CD14-positive monocyte (primary cell): ENCODE data around the gene ADAM8. TPM values are rescaled to one million over a fixed set of nuclear protein-coding genes. Genes with fewer than 3 reads are reported as not detected.
"Not testable (repeated sequence)": the region's sequence is repeated elsewhere in the genome, so short reads cannot be mapped to it uniquely, and the experiment has no call there.

ENCODE experiments used
- DNase-seq, 3 donors: peaks; one replicate each; pipeline ENCODE4 v3.0.0-alpha.2; 2011 to 2022
- H2AFZ ChIP-seq: 2 replicates; pipeline ENCODE4 v1.6.0; 2012; ENCODE audit warnings: mild to moderate bottlenecking, low read depth, low read length, inconsistent platforms; ENCODE audit not compliant: insufficient read depth, poor library complexity, severe bottlenecking
- H3K27ac ChIP-seq, 2 donors: 1 replicate in 1 of 2; 2 replicates in 1 of 2; pipeline ENCODE4 v1.5.1; 2012 to 2013; ENCODE audit warnings: low read length in 2 of 2, control low read depth in 1 of 2, inconsistent platforms in 1 of 2, low read depth in 1 of 2, mild to moderate bottlenecking in 1 of 2
- H3K27me3 ChIP-seq, 2 donors: one replicate each; pipeline versions ENCODE4 v1.6.0 to v1.6.1; 2011 to 2013; ENCODE audit warnings: low read length in 2 of 2; ENCODE audit not compliant: control insufficient read depth in 2 of 2, insufficient read depth in 2 of 2
- H3K36me3 ChIP-seq, 2 donors: replicated peaks in 1 of 2; 1 replicate in 1 of 2; 2 replicates in 1 of 2; pipeline versions ENCODE4 v1.5.1 to v1.6.1; 2012 to 2013; ENCODE audit warnings: low read length in 2 of 2, control low read depth in 1 of 2, inconsistent platforms in 1 of 2, mild to moderate bottlenecking in 1 of 2; ENCODE audit not compliant: insufficient read depth in 2 of 2, control insufficient read depth in 1 of 2
- H3K4me1 ChIP-seq, 2 donors: 1 replicate in 1 of 2; 2 replicates in 1 of 2; pipeline versions ENCODE4 v1.5.1 to v1.6.1; 2012 to 2013; ENCODE audit warnings: low read length in 2 of 2, control low read depth in 1 of 2, inconsistent platforms in 1 of 2, mild to moderate bottlenecking in 1 of 2, moderate library complexity in 1 of 2; ENCODE audit not compliant: insufficient read depth in 2 of 2, control insufficient read depth in 1 of 2
- H3K4me2 ChIP-seq: replicated peaks from 2 replicates; pipeline ENCODE3; 2012; ENCODE audit warnings: low read length, moderate library complexity, mild to moderate bottlenecking; ENCODE audit not compliant: poor library complexity, severe bottlenecking; ENCODE audit errors: extremely low read depth
- H3K4me3 ChIP-seq, 3 experiments: fragments of 200-600 bp in 1 of 3; sonication (generic) in 1 of 3; replicated peaks in 1 of 3; 1 replicate in 2 of 3; 2 replicates in 1 of 3; pipeline ENCODE4 v1.5.1; 2011 to 2013; ENCODE audit warnings: low read length in 3 of 3, mild to moderate bottlenecking in 3 of 3, control low read depth in 2 of 3, low read depth in 2 of 3, inconsistent platforms in 1 of 3, moderate library complexity in 1 of 3
- H3K79me2 ChIP-seq: 2 replicates; pipeline ENCODE4 v1.6.0; 2012; ENCODE audit warnings: mild to moderate bottlenecking, control low read depth, inconsistent platforms, low read length, moderate library complexity; ENCODE audit not compliant: insufficient read depth
- H3K9ac ChIP-seq: 2 replicates; pipeline ENCODE4 v1.6.0; 2017; ENCODE audit warnings: low read length, mild to moderate bottlenecking; ENCODE audit not compliant: insufficient read depth, poor library complexity, severe bottlenecking
- H3K9me3 ChIP-seq, 2 donors: replicated peaks in 1 of 2; 1 replicate in 1 of 2; 2 replicates in 1 of 2; pipeline versions ENCODE4 v1.5.1 to v1.6.1; 2012 to 2013; ENCODE audit warnings: low read length in 2 of 2, control low read depth in 1 of 2; ENCODE audit not compliant: control insufficient read depth in 1 of 2, insufficient read depth in 1 of 2
- H4K20me1 ChIP-seq: 2 replicates; pipeline ENCODE4 v1.6.0; 2012; ENCODE audit warnings: mild to moderate bottlenecking, low read length, control low read depth, moderate library complexity; ENCODE audit not compliant: insufficient read depth
- H3K27ac Mint-ChIP-seq, 7 donors: one replicate each; pipeline ENCODE4 v1.8.0; 2020; ENCODE audit warnings: mild to moderate bottlenecking in 7 of 7, mixed read lengths in 7 of 7, moderate library complexity in 6 of 7, inconsistent platforms in 2 of 7
- H3K27me3 Mint-ChIP-seq, 3 donors: one replicate each; pipeline ENCODE4 v1.8.0; 2021 to 2022; ENCODE audit warnings: low read depth in 3 of 3, mild to moderate bottlenecking in 3 of 3, mixed read lengths in 3 of 3, moderate library complexity in 3 of 3, inconsistent platforms in 1 of 3
- H3K36me3 Mint-ChIP-seq, 2 donors: one replicate each; pipeline ENCODE4 v1.8.0; 2020; ENCODE audit warnings: mixed read lengths in 2 of 2, inconsistent platforms in 1 of 2, mild to moderate bottlenecking in 1 of 2
- H3K4me1 Mint-ChIP-seq: one replicate; pipeline ENCODE4 v1.8.0; 2020; ENCODE audit warnings: mild to moderate bottlenecking, mixed read lengths
- H3K4me3 Mint-ChIP-seq, 2 donors: one replicate each; pipeline ENCODE4 v1.8.0; 2020; ENCODE audit warnings: mild to moderate bottlenecking in 2 of 2, mixed read lengths in 2 of 2, moderate library complexity in 1 of 2
- H3K9me3 Mint-ChIP-seq, 7 donors: one replicate each; pipeline ENCODE4 v1.8.0; 2020 to 2022; ENCODE audit warnings: mixed read lengths in 7 of 7, mild to moderate bottlenecking in 6 of 7, moderate library complexity in 6 of 7, inconsistent platforms in 2 of 7
- CTCF ChIP-seq: fragments of 200-600 bp; IDR thresholded peaks from one replicate; pipeline ENCODE4 v1.8.0; 2022; ENCODE audit warnings: antibody characterized with exemption, mild to moderate bottlenecking
- WGBS: methylation state at CpG from one replicate; pipeline ENCODE4 v1.1.5; 2013; ENCODE audit warnings: missing lambda C conversion rate; ENCODE audit not compliant: insufficient coverage; 5-methylcytosine and 5-hydroxymethylcytosine counted together
- intact Hi-C, 2 donors: fragments of 100-400 bp; cut with micrococcal nuclease; formaldehyde crosslinking; loops; one replicate each; pipeline versions ENCODE4 v1.15.0 to v1.15.1; 2023
- polyA plus RNA-seq, 3 donors: library from polyadenylated mRNA; depleted of rRNA in 1 of 3; unstranded in 2 of 3; stranded (reverse) in 1 of 3; fragments of 300-500 nt in 2 of 3; fragments of >200 nt in 1 of 3; fragmentation: Illumina TruSeq in 2 of 3; gene quantifications; 1 replicate in 2 of 3; 2 replicates in 1 of 3; pipeline ENCODE4 v1.2.3, GENCODE V29; 2012 to 2021

The ADAM8 gene
- polyA plus RNA-seq, 3 donors = 32.7 to 228 (median 72.8) TPM

GRCh38 chr10:133224756-133225372 lies 51.8 kb downstream of the ADAM8 start:
- Mint-ChIP-seq H3K27me3 (peaks cover 49 to 69% (median 67%) of the 10 kb centered on the region in 3 donors), H3K36me3 (peaks cover 5 to 7% of the 10 kb centered on the region in 2 donors), H3K4me1 (peaks cover 9% of the 10 kb centered on the region), H3K4me3 (peak overlapping the region in 1 of 2 donors; percentile 59), H3K27ac (peak overlapping the region in 2 of 7 donors; percentile 40), H3K9me3 (peaks cover 0 to 9% (median 7%) of the 10 kb centered on the region in 7 donors)
- Histone ChIP-seq H3K9ac (no peak overlapping the region), H3K27ac (no peak overlapping the region), H3K27me3 (peaks cover 19 to 55% of the 10 kb centered on the region in 2 donors), H3K4me2 (no peak overlapping the region), H3K9me3 (peaks cover 0 to 7% of the 10 kb centered on the region in 2 donors), H3K4me3 (no peak overlapping the region), H3K79me2 (no peaks in the 10 kb centered on the region), H4K20me1 (no peaks in the 10 kb centered on the region), H3K36me3 (no peaks in the 10 kb centered on the region), H3K4me1 (peaks cover 0 to 7% of the 10 kb centered on the region in 2 donors), H2AFZ (no peak overlapping the region)
- no peak for TF ChIP-seq CTCF
- WGBS = 91% methylated on average over 20 of the region's 25 CpGs
- no peak for DNase-seq
- intact Hi-C loops = no loop called here

- Mint-ChIP-seq H3K27ac (no peak overlapping the region), H3K4me1 (peaks cover 4% of the 10 kb centered on the region), H3K36me3 (peaks cover 2 to 4% of the 10 kb centered on the region in 2 donors), H3K9me3 (peaks cover 0 to 5% (median 2%) of the 10 kb centered on the region in 7 donors), H3K27me3 (peaks cover 46 to 70% (median 69%) of the 10 kb centered on the region in 3 donors), H3K4me3 (peak overlapping the region in 1 of 2 donors; percentile 55)
- no peak for TF ChIP-seq CTCF
- Histone ChIP-seq H3K27ac (no peak overlapping the region), H3K9ac (no peak overlapping the region), H3K36me3 (no peaks in the 10 kb centered on the region), H3K4me1 (no peaks in the 10 kb centered on the region), H3K4me3 (no peak overlapping the region), H3K4me2 (no peak overlapping the region), H4K20me1 (no peaks in the 10 kb centered on the region), H2AFZ (no peak overlapping the region), H3K79me2 (no peaks in the 10 kb centered on the region), H3K27me3 (peaks cover 14 to 52% of the 10 kb centered on the region in 2 donors), H3K9me3 (peaks cover 0 to 2% of the 10 kb centered on the region in 2 donors)
- 92% methylated on average over 9 of the region's 14 CpGs for WGBS
- DNase-seq = no peak
- intact Hi-C loops = no loop called here
Measured at GRCh38 chr10:133224076-133224475, 52.6 kb downstream of the ADAM8 start.

- peaks cover under 1 to 33% of the 10 kb centered on the region in 2 donors for H3K27me3 ChIP-seq
- 96% methylated on average over 9 of the region's 22 CpGs for WGBS
- intact Hi-C loops, H3K4me3 ChIP-seq, H3K4me2 ChIP-seq, DNase-seq, H3K79me2 ChIP-seq, H3K36me3 ChIP-seq, H3K9me3 ChIP-seq, H3K27ac Mint-ChIP-seq, H3K4me1 ChIP-seq, H3K9me3 Mint-ChIP-seq, H2AFZ ChIP-seq, H3K4me3 Mint-ChIP-seq, H3K36me3 Mint-ChIP-seq, H3K4me1 Mint-ChIP-seq, H4K20me1 ChIP-seq, H3K27ac ChIP-seq, H3K9ac ChIP-seq: not testable (repeated sequence)
- H3K27me3 Mint-ChIP-seq = peaks cover 23 to 52% (median 50%) of the 10 kb centered on the region in 3 donors
Measured at GRCh38 chr10:133221756-133222155, 54.9 kb downstream of the ADAM8 start.
